H9 (cell line): ENCODE measurements around the gene NIN. TPM values are rescaled to one million over a fixed set of nuclear protein-coding genes. Genes with fewer than 3 reads are reported as not detected.

Experiments used
- DNase-seq: peaks from one replicate; pipeline ENCODE4 v3.0.0-alpha.2; 2017
- H2AFZ ChIP-seq: one replicate; pipeline ENCODE4 v1.6.1; 2013; ENCODE audit warnings: mild to moderate bottlenecking, low read length, control low read depth, moderate library complexity
- H2AK5ac ChIP-seq: 2 replicates; pipeline ENCODE4 v1.6.1; 2013; ENCODE audit warnings: low read length, control low read depth, mixed read lengths; ENCODE audit not compliant: insufficient read length
- H2BK120ac ChIP-seq: one replicate; pipeline ENCODE4 v1.6.1; 2013; ENCODE audit warnings: low read depth, mild to moderate bottlenecking, low read length, control low read depth, inconsistent platforms; ENCODE audit not compliant: poor library complexity, severe bottlenecking
- H2BK12ac ChIP-seq: 2 replicates; pipeline ENCODE4 v1.6.1; 2013; ENCODE audit warnings: low read length, control low read depth, mixed read lengths, low read depth; ENCODE audit not compliant: insufficient read length
- H2BK15ac ChIP-seq: 2 replicates; pipeline ENCODE4 v1.6.1; 2013; ENCODE audit warnings: low read depth, low read length, control low read depth
- H2BK20ac ChIP-seq: one replicate; pipeline ENCODE4 v1.6.1; 2013; ENCODE audit warnings: low read depth, mild to moderate bottlenecking, low read length, control low read depth, inconsistent platforms; ENCODE audit not compliant: poor library complexity, severe bottlenecking
- H2BK5ac ChIP-seq: 2 replicates; pipeline ENCODE4 v1.6.1; 2013; ENCODE audit warnings: low read length, control low read depth, mixed read lengths; ENCODE audit not compliant: insufficient read length
- H3K14ac ChIP-seq: 2 replicates; pipeline ENCODE4 v1.6.1; 2013; ENCODE audit warnings: low read length, control low read depth; ENCODE audit not compliant: insufficient read depth
- H3K18ac ChIP-seq: 2 replicates; pipeline ENCODE4 v1.6.1; 2013; ENCODE audit warnings: low read depth, mild to moderate bottlenecking, mixed read lengths, low read length, control low read depth; ENCODE audit not compliant: insufficient read length
- H3K23ac ChIP-seq: 2 replicates; pipeline ENCODE4 v1.6.1; 2013; ENCODE audit warnings: low read length, control low read depth, mixed read lengths, low read depth; ENCODE audit not compliant: insufficient read length
- H3K23me2 ChIP-seq: 2 replicates; pipeline ENCODE4 v1.6.1; 2013; ENCODE audit warnings: low read depth, mild to moderate bottlenecking, mixed read lengths, low read length, control low read depth; ENCODE audit not compliant: insufficient read length, poor library complexity, severe bottlenecking
- H3K27ac ChIP-seq: 2 replicates; pipeline ENCODE4 v1.5.1; 2013; ENCODE audit warnings: low read length, control low read depth, mixed read lengths, low read depth; ENCODE audit not compliant: insufficient read length
- H3K27me3 ChIP-seq: 2 replicates; pipeline ENCODE4 v1.6.1; 2013; ENCODE audit warnings: low read length, control low read depth, inconsistent platforms; ENCODE audit not compliant: insufficient read depth
- H3K4ac ChIP-seq: 2 replicates; pipeline ENCODE4 v1.6.1; 2013; ENCODE audit warnings: low read depth, mild to moderate bottlenecking, control low read depth, inconsistent platforms, low read length, moderate library complexity
- H3K4me1 ChIP-seq: 2 replicates; pipeline ENCODE4 v1.6.1; 2013; ENCODE audit warnings: low read length, control low read depth, inconsistent platforms; ENCODE audit not compliant: insufficient read depth
- H3K4me2 ChIP-seq: 2 replicates; pipeline ENCODE4 v1.6.1; 2013; ENCODE audit warnings: low read length, control low read depth, mixed read lengths; ENCODE audit not compliant: insufficient read length, insufficient read depth
- H3K56ac ChIP-seq: 2 replicates; pipeline ENCODE4 v1.6.1; 2013; ENCODE audit warnings: low read depth, mild to moderate bottlenecking, mixed read lengths, low read length, control low read depth; ENCODE audit not compliant: insufficient read length
- H3K79me1 ChIP-seq: 2 replicates; pipeline ENCODE4 v1.6.1; 2013; ENCODE audit warnings: low read depth, mild to moderate bottlenecking, moderate library complexity, low read length, control low read depth, inconsistent platforms; ENCODE audit not compliant: insufficient read depth, poor library complexity, severe bottlenecking
- H3K79me2 ChIP-seq: 2 replicates; pipeline ENCODE4 v1.6.1; 2013; ENCODE audit warnings: low read length, control low read depth, inconsistent platforms; ENCODE audit not compliant: insufficient read depth
- H3K9ac ChIP-seq: 2 replicates; pipeline ENCODE4 v1.6.1; 2013; ENCODE audit warnings: low read length, control low read depth, mixed read lengths; ENCODE audit not compliant: insufficient read length; ENCODE audit errors: extremely low read depth
- H3K9me3 ChIP-seq: one replicate; pipeline ENCODE4 v1.6.1; 2013; ENCODE audit warnings: low read depth, low read length, inconsistent platforms; ENCODE audit not compliant: control insufficient read depth
- H3T11ph ChIP-seq: one replicate; pipeline ENCODE4 v1.6.1; 2013; ENCODE audit warnings: mild to moderate bottlenecking, low read length, control low read depth, inconsistent platforms
- H4K20me1 ChIP-seq: one replicate; pipeline ENCODE4 v1.6.1; 2013; ENCODE audit not compliant: control insufficient read depth, insufficient read length, insufficient read depth
- H4K5ac ChIP-seq: 2 replicates; pipeline ENCODE4 v1.6.1; 2013; ENCODE audit warnings: low read depth, mild to moderate bottlenecking, mixed read lengths, low read length, control low read depth; ENCODE audit not compliant: insufficient read length
- H4K8ac ChIP-seq: replicated peaks from 2 replicates; pipeline ENCODE4 v1.6.1; 2013; ENCODE audit warnings: low read length, control low read depth, mixed read lengths, low read depth; ENCODE audit not compliant: insufficient read length
- H4K91ac ChIP-seq: 2 replicates; pipeline ENCODE4 v1.6.1; 2013; ENCODE audit warnings: low read depth, mild to moderate bottlenecking, moderate library complexity, mixed read lengths, low read length, control low read depth; ENCODE audit not compliant: insufficient read length
- H3K27ac Mint-ChIP-seq, 3 experiments: 2 replicates in 2 of 3; 3 replicates in 1 of 3; pipeline ENCODE4 v1.8.0; 2020 to 2021; ENCODE audit warnings: mixed read lengths in 3 of 3, mild to moderate bottlenecking in 1 of 3, moderate library complexity in 1 of 3
- H3K27me3 Mint-ChIP-seq: 2 replicates; pipeline ENCODE4 v1.8.0; 2021; ENCODE audit warnings: low read depth, mild to moderate bottlenecking, moderate library complexity, mixed read lengths
- H3K36me3 Mint-ChIP-seq, 3 experiments: 2 replicates in 2 of 3; 3 replicates in 1 of 3; pipeline ENCODE4 v1.8.0; 2020 to 2021; ENCODE audit warnings: low read depth in 3 of 3, mixed read lengths in 3 of 3; ENCODE audit not compliant: insufficient read depth in 1 of 3
- H3K4me1 Mint-ChIP-seq, 2 experiments: 2 replicates each; pipeline ENCODE4 v1.8.0; 2020; ENCODE audit warnings: mixed read lengths in 2 of 2
- H3K4me3 Mint-ChIP-seq, 2 experiments: 2 replicates in 1 of 2; 3 replicates in 1 of 2; pipeline ENCODE4 v1.8.0; 2020 to 2021; ENCODE audit warnings: mild to moderate bottlenecking in 2 of 2, mixed read lengths in 2 of 2, moderate library complexity in 1 of 2
- H3K9me3 Mint-ChIP-seq, 2 experiments: 2 replicates in 1 of 2; 3 replicates in 1 of 2; pipeline ENCODE4 v1.8.0; 2020; ENCODE audit warnings: mild to moderate bottlenecking in 2 of 2, mixed read lengths in 2 of 2, moderate library complexity in 1 of 2
- CTCF ChIP-seq: fragments of 200-600 bp; sonication (generic); conservative IDR thresholded peaks from 3 replicates; pipeline ENCODE4 v1.8.0; 2021; ENCODE audit warnings: antibody characterized with exemption, mild to moderate bottlenecking
- WGBS: extraction: QIAGEN DNeasy Blood & Tissue Kit; methylation state at CpG from one replicate; pipeline ENCODE4 v1.1.7; 2013; ENCODE audit warnings: missing lambda C conversion rate, low lambda C conversion rate, mixed read lengths; ENCODE audit not compliant: insufficient read length; ENCODE audit errors: extremely low coverage; 5-methylcytosine and 5-hydroxymethylcytosine counted together
- total RNA-seq: library from RNA; stranded (reverse); gene quantifications from 2 replicates; pipeline ENCODE4 v1.2.1, GENCODE V29; 2021

NIN gene
- total RNA-seq, 1 experiment from 2014 or later = 18.4 TPM

GRCh38 chr14:50874757-50875156 lies 43.8 kb upstream of the NIN start:
- Mint-ChIP-seq H3K27ac (no peak overlapping the region), H3K9me3 (no peaks in the 10 kb centered on the region), H3K27me3 (peaks cover 46% of the 10 kb centered on the region), H3K4me1 (peaks cover 11 to 19% of the 10 kb centered on the region in 2 experiments), H3K4me3 (no peak overlapping the region), H3K36me3 (no peaks in the 10 kb centered on the region)
- Histone ChIP-seq H3T11ph (no peak overlapping the region), H3K14ac (no peak overlapping the region), H4K8ac (no peak overlapping the region), H3K27me3 (peaks cover 4% of the 10 kb centered on the region; the same call in 1 of the 2 replicates), H2BK12ac (no peak overlapping the region), H3K23me2 (peaks cover 3% of the 10 kb centered on the region), H3K4ac (no peak overlapping the region), H2BK5ac (no peak overlapping the region), H3K4me2 (no peak overlapping the region), H3K79me2 (no peaks in the 10 kb centered on the region), H3K4me1 (peaks cover 2% of the 10 kb centered on the region), H2AK5ac (no peak overlapping the region), H3K18ac (no peak overlapping the region), H2BK15ac (no peak overlapping the region), H3K9me3 (no peaks in the 10 kb centered on the region), H3K23ac (no peak overlapping the region), H3K9ac (no peak overlapping the region), H2BK20ac (no peak overlapping the region), H4K5ac (no peak overlapping the region), H4K91ac (no peak overlapping the region), H3K56ac (no peak overlapping the region), H3K27ac (no peak overlapping the region), H3K79me1 (no peaks in the 10 kb centered on the region), H2BK120ac (no peak overlapping the region), H4K20me1 (no peaks in the 10 kb centered on the region), H2AFZ (no peak overlapping the region)
- TF ChIP-seq CTCF = no peak
- WGBS = no CpG with 5 or more reads among the region's 2 CpGs
- no peak for DNase-seq
